Measurements from ENCODE around the gene TBL1X.

GRCh38 chrX:9658409-9658808, 193.6 kb downstream of the TBL1X start:
- TF ChIP-seq, protein P1, sequence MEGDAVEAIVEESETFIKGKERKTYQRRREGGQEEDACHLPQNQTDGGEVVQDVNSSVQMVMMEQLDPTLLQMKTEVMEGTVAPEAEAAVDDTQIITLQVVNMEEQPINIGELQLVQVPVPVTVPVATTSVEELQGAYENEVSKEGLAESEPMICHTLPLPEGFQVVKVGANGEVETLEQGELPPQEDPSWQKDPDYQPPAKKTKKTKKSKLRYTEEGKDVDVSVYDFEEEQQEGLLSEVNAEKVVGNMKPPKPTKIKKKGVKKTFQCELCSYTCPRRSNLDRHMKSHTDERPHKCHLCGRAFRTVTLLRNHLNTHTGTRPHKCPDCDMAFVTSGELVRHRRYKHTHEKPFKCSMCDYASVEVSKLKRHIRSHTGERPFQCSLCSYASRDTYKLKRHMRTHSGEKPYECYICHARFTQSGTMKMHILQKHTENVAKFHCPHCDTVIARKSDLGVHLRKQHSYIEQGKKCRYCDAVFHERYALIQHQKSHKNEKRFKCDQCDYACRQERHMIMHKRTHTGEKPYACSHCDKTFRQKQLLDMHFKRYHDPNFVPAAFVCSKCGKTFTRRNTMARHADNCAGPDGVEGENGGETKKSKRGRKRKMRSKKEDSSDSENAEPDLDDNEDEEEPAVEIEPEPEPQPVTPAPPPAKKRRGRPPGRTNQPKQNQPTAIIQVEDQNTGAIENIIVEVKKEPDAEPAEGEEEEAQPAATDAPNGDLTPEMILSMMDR (IDR thresholded peaks at IDR 0.05; ENCODE audit: low read depth, low read length): no peak
- no peak for TF ChIP-seq EZH2phosphoT487 (IDR thresholded peaks at IDR 0.05; ENCODE audit: low read depth)
